DMS153 treated with DMSO at 0.1 percent for 48 hours (cell line): Measurements from ENCODE around the gene SLC25A27.
"Not testable (repeated sequence)": the region's sequence is repeated elsewhere in the genome, so short reads cannot be mapped to it uniquely, and the experiment has no call there.

ENCODE experiments used
- DNase-seq: peaks from one replicate; lab custom pipeline; 2025; ENCODE audit not compliant: unreplicated experiment; lab: John Stamatoyannopoulos, UW

Gene SLC25A27

GRCh38 chr6:46652603-46653438 is at the start of gene SLC25A27, which contains the start of gene CYP39A1:
SLC25A27 (plus strand) TSS chr6:46652975; CDS start chr6:46653193, 218 bp downstream.
CYP39A1 (minus strand) TSS chr6:46652818; CDS start chr6:46652582, 236 bp downstream.
- DNase-seq: peak; percentile 85

- DNase-seq: no peak
These were observed 47.5 kb upstream of the SLC25A27 start for GRCh38 chr6:46605091-46605797.

- DNase-seq: no peak
These were observed 46.4 kb upstream of the SLC25A27 start for GRCh38 chr6:46606338-46606737.

GRCh38 chr6:46610862-46611553 is 41.8 kb upstream of the SLC25A27 start:
- no peak for DNase-seq

- DNase-seq: no peak
These were observed 40.1 kb upstream of the SLC25A27 start for GRCh38 chr6:46612645-46613044.

- DNase-seq: no peak
These were observed 34.0 kb upstream of the SLC25A27 start for GRCh38 chr6:46618726-46619125.

- DNase-seq: peak; percentile 34
These were observed 26.4 kb upstream of the SLC25A27 start for GRCh38 chr6:46626228-46626909.

- DNase-seq: no peak
These were observed 25.8 kb upstream of the SLC25A27 start for GRCh38 chr6:46626976-46627375.

- no peak for DNase-seq
These were observed 24.3 kb upstream of the SLC25A27 start for GRCh38 chr6:46628498-46628897.

- DNase-seq: no peak
These were observed 23.8 kb upstream of the SLC25A27 start for GRCh38 chr6:46628976-46629375.

- DNase-seq: no peak
These were observed 23.1 kb upstream of the SLC25A27 start for GRCh38 chr6:46629691-46630090.

GRCh38 chr6:46632053-46632452 is 20.7 kb upstream of the SLC25A27 start:
- no peak for DNase-seq

- DNase-seq: no peak
These were observed 17.3 kb upstream of the SLC25A27 start for GRCh38 chr6:46635462-46635861.

GRCh38 chr6:46637145-46637544 is 15.6 kb upstream of the SLC25A27 start:
- no peak for DNase-seq

- DNase-seq: no peak
These were observed 14.8 kb upstream of the SLC25A27 start for GRCh38 chr6:46637933-46638332.

GRCh38 chr6:46638650-46639049 is 14.1 kb upstream of the SLC25A27 start:
- no peak for DNase-seq

- no peak for DNase-seq
These were observed 9.6 kb upstream of the SLC25A27 start for GRCh38 chr6:46642928-46643751.

- DNase-seq: no peak
These were observed 7.5 kb upstream of the SLC25A27 start for GRCh38 chr6:46645265-46645664.

- not testable (repeated sequence) for DNase-seq
These were observed 4.7 kb upstream of the SLC25A27 start for GRCh38 chr6:46648108-46648507.

- DNase-seq: peak; percentile 9
These were observed 3.8 kb upstream of the SLC25A27 start for GRCh38 chr6:46648869-46649492.
